ENCODE data around the gene FAIM. TPM values are rescaled to one million over a fixed set of nuclear protein-coding genes. Genes with fewer than 3 reads are reported as not detected.

The FAIM gene
- total and polyA plus RNA-seq, 4 donors: 3.3 to 8.5 (median 5.1) TPM

DNA sequence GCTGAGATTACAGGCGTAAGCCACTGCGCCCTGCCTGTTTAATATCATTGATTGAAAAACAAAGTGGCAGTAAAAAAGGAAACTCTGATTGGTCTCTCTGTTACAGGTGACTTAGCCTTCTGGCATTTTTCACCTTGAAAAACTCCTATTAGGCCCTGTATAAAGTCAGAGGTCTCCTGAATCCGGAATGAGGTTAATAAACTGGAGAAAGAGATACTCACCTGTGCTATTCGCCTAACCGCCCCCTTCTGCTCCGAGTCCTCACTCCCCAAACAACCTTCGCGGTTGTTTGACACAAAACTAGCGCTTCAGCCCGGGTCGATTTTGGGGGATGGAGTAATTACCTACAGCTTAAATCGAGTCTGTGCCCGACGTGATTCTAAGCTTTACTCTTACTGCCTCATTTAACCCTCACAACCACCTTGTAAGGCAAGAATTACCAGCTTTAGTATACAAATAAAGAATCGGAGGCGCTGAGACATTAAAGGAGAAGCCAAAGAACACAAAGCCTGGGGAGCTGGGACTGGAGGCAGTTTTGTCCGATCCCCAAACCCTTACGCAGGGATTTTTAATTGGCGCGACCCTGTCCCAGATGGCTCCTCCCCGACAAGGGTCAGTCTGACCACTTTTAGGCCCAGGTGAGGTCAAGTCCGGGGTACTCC is 15.0 kb upstream of the FAIM start:
- WGBS: 2% methylated on average over 22 of the region's 22 CpGs
- no peak for DNase-seq (ENCODE audit: low spot score)

GRCh38 chr3:138594150-138594934 is 14.2 kb upstream of the FAIM start, which contains the start of gene CEP70:
TSS of gene CEP70 (minus strand) at chr3:138594260. CDS start at chr3:138572927, 21,333 bp downstream.
- peak; percentile 88 for DNase-seq (ENCODE audit: low spot score)
- H3K9me3 ChIP-seq (ENCODE audit: control insufficient read depth in 4 of 4, low read length in 3 of 4): no peaks in the 10 kb centered on the region
- peak within 1 kb of the TSS; percentile 91 to 94 for H3K27ac ChIP-seq (ENCODE audit: low read depth in 1 of 2, low read length in 2 of 2)
- under 1% methylated on average over 52 of the region's 52 CpGs for WGBS
- TF ChIP-seq SP1 (IDR thresholded peaks at IDR 0.05) (peak; percentile 86), HNF4A (conservative IDR thresholded peaks at IDR 0.05) (no peak), RXRA (IDR thresholded peaks at IDR 0.05) (peak; percentile 78 to 87), JUND (IDR thresholded peaks at IDR 0.05) (no peak), ATF3 (IDR thresholded peaks at IDR 0.05) (no peak), HNF4G (IDR thresholded peaks at IDR 0.05) (no peak), RAD21 (IDR thresholded peaks at IDR 0.05) (peak; percentile 93), EGR1 (IDR thresholded peaks at IDR 0.05; ENCODE audit: low read depth in 2 of 2) (peak in 1 of 2 donors; percentile 55), FOXA1 (IDR thresholded peaks at IDR 0.05) (no peak), GABPA (IDR thresholded peaks at IDR 0.05 in 1 of 2, conservative IDR thresholded peaks at IDR 0.05 in 1 of 2) (peak in 1 of 2 donors; percentile 10), NR2F2 (IDR thresholded peaks at IDR 0.05) (peak; percentile 35), ZBTB33 (IDR thresholded peaks at IDR 0.05) (no peak), FOXA2 (IDR thresholded peaks at IDR 0.05) (peak; percentile 30), REST (IDR thresholded peaks at IDR 0.05) (peak; percentile 87), YY1 (IDR thresholded peaks at IDR 0.05) (peak; percentile 93), TAF1 (conservative IDR thresholded peaks at IDR 0.05) (peak; percentile 68), MAX (IDR thresholded peaks at IDR 0.05) (peak; percentile 65), CTCF (IDR thresholded peaks at IDR 0.05; ENCODE audit: low read depth, low read length, missing input control) (peak; percentile 93)
- H3K4me3 ChIP-seq (ENCODE audit: low read depth in 1 of 3, low read length in 3 of 3): peak within 1 kb of the TSS; percentile 74 to 80 (median 78)
- H3K36me3 ChIP-seq (ENCODE audit: control insufficient read depth in 4 of 4, insufficient read depth in 3 of 4, low read depth in 1 of 4, low read length in 3 of 4): peaks cover 0 to 4% (median 2%) of the 10 kb centered on the region in 4 donors
- peak within 1 kb of the TSS; percentile 73 to 92 for H3K9ac ChIP-seq (ENCODE audit: low read depth in 1 of 2, low read length in 2 of 2)
- peaks cover 2 to 21% (median 14%) of the 10 kb centered on the region in 4 donors for H3K4me1 ChIP-seq (ENCODE audit: control insufficient read depth in 4 of 4, insufficient read depth in 4 of 4, low read length in 3 of 4)
- no peaks in the 10 kb centered on the region for H3K27me3 ChIP-seq (ENCODE audit: control insufficient read depth in 4 of 4, insufficient read depth in 4 of 4, low read length in 3 of 4)

More for the DNA sequence above, 15.0 kb upstream of the FAIM start:
- Histone ChIP-seq H3K27me3 (ENCODE audit: control insufficient read depth in 4 of 4, insufficient read depth in 4 of 4, low read length in 3 of 4) (no peaks in the 10 kb centered on the region), H3K4me1 (ENCODE audit: control insufficient read depth in 4 of 4, insufficient read depth in 4 of 4, low read length in 3 of 4) (peaks cover 2 to 21% (median 14%) of the 10 kb centered on the region in 4 donors), H3K9me3 (ENCODE audit: control insufficient read depth in 4 of 4, low read length in 3 of 4) (no peaks in the 10 kb centered on the region), H3K4me3 (ENCODE audit: low read depth in 1 of 3, low read length in 3 of 3) (peak overlapping the region; percentile 74 to 80 (median 78)), H3K27ac (ENCODE audit: low read depth in 1 of 2, low read length in 2 of 2) (peak overlapping the region; percentile 91 to 94), H3K9ac (ENCODE audit: low read depth in 1 of 2, low read length in 2 of 2) (peak overlapping the region; percentile 73 to 92), H3K36me3 (ENCODE audit: control insufficient read depth in 4 of 4, insufficient read depth in 3 of 4, low read depth in 1 of 4, low read length in 3 of 4) (peaks cover 0 to 4% (median 2%) of the 10 kb centered on the region in 4 donors)
- peak; percentile 25 for TF ChIP-seq NR2F2 (IDR thresholded peaks at IDR 0.05)
- no peak for TF ChIP-seq TAF1 (conservative IDR thresholded peaks at IDR 0.05)
- TF ChIP-seq YY1 (IDR thresholded peaks at IDR 0.05): peak; percentile 59
